NOMO-1 treated with DMSO at 0.1 percent for 48 hours (cell line): ENCODE measurements around the gene SLC39A5.
"Not testable (repeated sequence)": the region's sequence is repeated elsewhere in the genome, so short reads cannot be mapped to it uniquely, and the experiment has no call there.

Source experiments
- DNase-seq: peaks from one replicate; lab custom pipeline; 2025; ENCODE audit not compliant: unreplicated experiment; lab: John Stamatoyannopoulos, UW

The SLC39A5 gene

DNA sequence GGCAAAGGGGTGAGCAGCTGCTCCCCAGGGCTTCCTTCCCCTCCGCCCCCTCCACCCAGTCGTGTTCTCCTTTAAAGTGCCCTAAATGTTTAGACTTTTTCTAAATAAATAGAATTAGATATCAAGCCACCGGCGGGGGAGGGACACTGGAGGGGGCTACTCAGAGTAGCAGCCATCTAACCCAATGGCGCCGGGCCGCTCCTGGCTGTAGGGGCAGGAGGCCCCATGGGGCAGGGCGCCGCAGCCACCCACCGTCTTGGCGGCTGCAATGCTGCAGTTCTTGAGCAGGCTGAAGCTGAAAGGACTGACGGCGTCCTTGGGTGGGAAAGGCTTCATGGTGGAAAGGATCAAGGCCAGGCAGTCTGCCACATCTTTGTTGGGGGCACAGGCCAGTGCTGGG lies 13.1 kb downstream of the SLC39A5 start:
- DNase-seq, result no peak

GRCh38 chr12:56243731-56244181 lies 13.9 kb downstream of the SLC39A5 start:
- DNase-seq, result no peak

DNA sequence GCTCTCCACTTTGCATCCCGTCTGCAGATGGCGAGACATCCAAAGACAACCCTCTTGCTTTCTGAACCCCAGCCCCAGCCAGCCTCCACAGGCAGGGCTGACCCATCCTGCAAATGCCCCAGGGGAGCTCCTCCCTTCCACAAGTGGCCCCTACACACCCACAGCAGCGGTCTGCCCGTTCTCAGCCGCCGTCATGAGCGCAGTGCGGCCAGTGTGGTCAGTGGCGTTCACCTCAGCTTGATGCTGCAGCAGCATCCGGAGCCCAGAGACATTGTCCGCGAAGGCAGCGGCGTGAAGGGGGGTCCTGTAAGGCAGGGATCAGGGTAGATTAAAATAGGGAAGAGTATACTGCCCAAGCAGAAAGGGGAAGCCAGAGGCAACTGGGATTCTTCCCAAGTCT lies 14.6 kb downstream of the SLC39A5 start:
- DNase-seq, result no peak

- DNase-seq, result no peak
Observed at GRCh38 chr12:56247923-56248322, 18.1 kb downstream of the SLC39A5 start.

DNA sequence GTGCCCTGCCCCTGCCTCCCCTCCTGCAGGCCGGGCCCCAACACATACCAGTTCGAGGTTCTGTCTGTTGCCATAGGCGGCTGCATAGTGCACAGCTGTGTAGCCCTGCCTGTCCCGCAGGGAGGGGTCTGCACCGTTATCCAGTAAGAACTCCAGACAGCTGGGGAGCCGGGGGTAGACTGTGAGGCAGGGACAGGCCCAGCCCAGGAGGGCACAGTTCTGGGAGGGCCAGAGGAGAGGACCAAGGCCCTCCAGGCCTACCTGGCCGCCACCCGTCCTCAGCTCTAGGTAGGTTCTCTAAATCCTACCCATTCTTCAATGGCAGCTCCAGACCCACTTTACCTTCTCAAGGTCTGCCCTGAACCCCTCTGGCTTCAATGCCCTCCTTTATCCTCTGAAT lies 18.9 kb downstream of the SLC39A5 start:
- no peak for DNase-seq

- no peak for DNase-seq
Observed at GRCh38 chr12:56252649-56253048, 22.8 kb downstream of the SLC39A5 start.

- DNase-seq, result no peak
Observed at GRCh38 chr12:56253091-56253490, 23.2 kb downstream of the SLC39A5 start.

DNA sequence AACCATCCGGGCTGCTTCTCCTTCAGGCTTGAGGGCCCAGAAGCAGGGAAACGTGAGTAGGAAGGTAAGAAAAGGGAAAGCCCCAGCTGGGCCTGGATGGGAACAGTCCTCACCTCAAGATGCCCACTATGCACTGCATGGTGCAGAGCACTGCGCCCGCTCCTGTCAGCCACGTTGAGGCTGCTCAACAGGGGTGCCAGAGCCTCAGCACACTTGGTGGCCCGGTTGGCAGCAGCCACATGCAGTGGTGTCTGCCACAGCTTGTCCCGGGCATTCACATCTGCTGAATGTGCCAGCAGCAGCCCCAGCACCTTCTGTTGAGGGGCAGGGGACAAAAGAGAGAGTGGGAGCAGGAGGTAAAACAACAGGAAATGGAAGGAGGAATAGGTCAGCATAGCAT lies 25.8 kb downstream of the SLC39A5 start:
- no peak for DNase-seq

- no peak for DNase-seq
Observed at GRCh38 chr12:56256326-56256960, 26.6 kb downstream of the SLC39A5 start.

GRCh38 chr12:56257071-56257470 lies 27.2 kb downstream of the SLC39A5 start:
- no peak for DNase-seq

- DNase-seq, result no peak
Observed at GRCh38 chr12:56257491-56258067, 27.7 kb downstream of the SLC39A5 start.

GRCh38 chr12:56258068-56258819 lies 28.4 kb downstream of the SLC39A5 start, which contains the start of gene ANKRD52:
ANKRD52 (minus strand) TSS chr12:56258384; CDS start chr12:56258269, 115 bp downstream.
- peak; percentile 72 for DNase-seq

- no peak for DNase-seq
Observed at GRCh38 chr12:56258820-56259183, 29.0 kb downstream of the SLC39A5 start.

GRCh38 chr12:56260380-56260779 lies 30.5 kb downstream of the SLC39A5 start:
- DNase-seq, result no peak

DNA sequence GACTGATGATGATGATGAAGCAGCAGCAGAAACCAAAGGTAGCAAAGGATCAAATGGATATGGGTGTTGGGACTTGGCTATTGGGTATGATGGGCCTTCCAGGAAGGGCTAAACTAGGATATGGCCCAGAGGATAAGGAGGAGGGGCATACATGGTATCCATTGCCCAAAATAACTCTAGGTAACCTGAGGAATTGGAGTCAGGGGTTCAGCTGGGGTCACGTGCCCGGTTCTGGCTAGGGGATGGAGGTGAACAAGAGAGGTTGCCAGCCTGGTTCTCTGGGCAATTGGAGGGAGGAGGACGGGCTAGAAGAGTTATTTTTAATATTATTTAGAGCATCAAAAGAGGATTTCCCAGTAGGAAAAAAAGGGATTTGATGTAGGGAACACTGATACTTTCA lies 31.1 kb downstream of the SLC39A5 start:
- DNase-seq, result no peak

GRCh38 chr12:56261503-56262232 lies 31.8 kb downstream of the SLC39A5 start:
- DNase-seq, result no peak

GRCh38 chr12:56262955-56263354 lies 33.1 kb downstream of the SLC39A5 start:
- not testable (repeated sequence) for DNase-seq

GRCh38 chr12:56266068-56266692 lies 36.3 kb downstream of the SLC39A5 start:
- DNase-seq, result not testable (repeated sequence)

DNA sequence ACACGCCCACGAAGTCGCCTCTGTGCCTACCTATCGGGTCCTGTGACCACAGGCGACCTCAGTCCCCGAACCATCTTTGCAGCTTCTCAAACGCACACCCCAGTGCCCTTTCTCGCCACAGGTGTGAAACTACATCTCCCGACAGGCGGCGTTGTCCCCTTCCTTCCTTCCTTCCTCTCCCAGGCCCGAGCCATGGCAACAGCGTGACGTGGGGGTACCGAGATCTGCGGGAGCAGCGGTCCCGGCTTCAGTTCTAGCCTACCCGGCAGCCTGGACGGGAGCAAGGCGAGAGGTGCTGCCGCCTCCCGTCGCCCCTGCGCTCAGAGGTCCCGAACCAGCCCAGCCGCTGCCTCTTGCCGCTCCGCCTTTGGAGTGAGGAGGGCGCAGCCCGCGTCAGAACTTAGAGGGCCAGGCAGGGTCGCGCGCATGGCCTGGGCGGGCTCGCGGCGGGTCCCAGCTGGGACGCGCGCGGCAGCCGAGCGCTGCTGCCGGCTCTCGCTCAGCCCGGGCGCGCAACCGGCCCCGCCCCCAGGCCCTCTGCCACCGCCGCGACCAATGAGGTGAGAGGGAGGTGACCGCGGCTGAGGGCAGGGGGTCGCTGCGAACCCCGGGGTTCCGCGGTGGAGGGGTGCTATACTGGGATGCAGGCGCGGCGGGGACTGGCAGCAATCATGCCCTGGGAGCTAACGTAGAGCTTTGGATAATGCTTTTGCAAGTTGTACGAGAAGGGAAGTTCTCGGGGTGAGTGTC lies 37.0 kb downstream of the SLC39A5 start, which contains the start of gene COQ10A:
TSS of gene COQ10A (plus strand) at position 250 of the 750 bp plus-strand sequence. CDS start at position 427, 177 bp downstream.
- DNase-seq, result peak; percentile 84

GRCh38 chr12:56267443-56268071 lies 37.7 kb downstream of the SLC39A5 start:
- DNase-seq, result no peak
